DND-41 (cell line): ENCODE measurements around the gene TSSK2.

Source experiments
- CTCF ChIP-seq: IDR thresholded peaks from 2 replicates; pipeline ENCODE4 v1.5.1; 2012; ENCODE audit warnings: borderline replicate concordance, low read length, moderate library complexity, mild to moderate bottlenecking; ENCODE audit not compliant: poor library complexity, severe bottlenecking; ENCODE audit errors: extremely low read depth
- EZH2 ChIP-seq: IDR thresholded peaks from 3 replicates; pipeline ENCODE4 v1.6.1; 2012; ENCODE audit warnings: borderline replicate concordance, low read depth, mild to moderate bottlenecking, moderate library complexity, low read length, inconsistent platforms; ENCODE audit not compliant: severe bottlenecking

GRCh38 chr22:19122143-19122751, 8.9 kb upstream of the TSSK2 start, which contains the start of gene DGCR2:
- TF ChIP-seq CTCF = no peak
- no peak for TF ChIP-seq EZH2
